Omental fat pad (tissue), 4 donors: Measurements from ENCODE around the gene AGPAT3. TPM values are rescaled to one million over a fixed set of nuclear protein-coding genes. Genes with fewer than 3 reads are reported as not detected.

Experiments
- ATAC-seq: fragments of 150-250 bp; one replicate; pipeline ENCODE4 v1.9.1; 2016; ENCODE audit warnings: mild to moderate bottlenecking, moderate library complexity; ENCODE audit not compliant: low FRiP score
- DNase-seq: peaks from one replicate; pipeline ENCODE4 v3.0.0-alpha.2; 2019; ENCODE audit warnings: low spot score
- total RNA-seq, 4 donors: library from RNA; depleted of rRNA; stranded (reverse); fragments of >200 nt; gene quantifications; one replicate each; pipeline ENCODE4 v1.1.0, GENCODE V29; 2016
- TF ChIP-seq, protein P1 (sequence below), 3 donors: fragments of 450-650 bp; IDR thresholded peaks; one replicate each; pipeline ENCODE4 v1.5.1; 2016 to 2017; ENCODE audit warnings: antibody characterized with exemption in 3 of 3, mild to moderate bottlenecking in 3 of 3, moderate library complexity in 2 of 3

AGPAT3 gene
- total RNA-seq, 4 donors from 2014 or later, result 29.7 to 47.0 (median 43.3) TPM

DNA sequence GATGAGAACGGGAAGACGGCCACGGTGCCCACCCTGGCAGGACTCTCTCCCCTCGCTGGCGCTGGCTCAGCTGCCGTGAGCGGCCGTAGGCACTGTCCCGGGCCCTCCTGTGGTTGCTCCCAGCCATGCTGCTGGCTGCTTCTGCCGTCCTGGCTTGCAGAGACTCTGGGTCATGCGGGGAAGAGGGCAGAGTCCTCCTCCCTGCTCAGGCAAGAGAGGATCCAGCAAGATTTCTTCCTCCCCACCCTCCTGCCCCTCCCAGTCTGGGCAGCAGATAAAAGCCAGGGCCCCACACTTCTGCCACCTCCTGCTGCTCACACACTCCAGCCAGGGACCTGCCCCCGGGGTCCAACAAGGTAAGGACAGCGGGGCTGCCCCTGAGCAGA is 60.1 kb downstream of the AGPAT3 start:
- ATAC-seq, result peak; percentile 19
- no peak for DNase-seq
- TF ChIP-seq, protein P1, sequence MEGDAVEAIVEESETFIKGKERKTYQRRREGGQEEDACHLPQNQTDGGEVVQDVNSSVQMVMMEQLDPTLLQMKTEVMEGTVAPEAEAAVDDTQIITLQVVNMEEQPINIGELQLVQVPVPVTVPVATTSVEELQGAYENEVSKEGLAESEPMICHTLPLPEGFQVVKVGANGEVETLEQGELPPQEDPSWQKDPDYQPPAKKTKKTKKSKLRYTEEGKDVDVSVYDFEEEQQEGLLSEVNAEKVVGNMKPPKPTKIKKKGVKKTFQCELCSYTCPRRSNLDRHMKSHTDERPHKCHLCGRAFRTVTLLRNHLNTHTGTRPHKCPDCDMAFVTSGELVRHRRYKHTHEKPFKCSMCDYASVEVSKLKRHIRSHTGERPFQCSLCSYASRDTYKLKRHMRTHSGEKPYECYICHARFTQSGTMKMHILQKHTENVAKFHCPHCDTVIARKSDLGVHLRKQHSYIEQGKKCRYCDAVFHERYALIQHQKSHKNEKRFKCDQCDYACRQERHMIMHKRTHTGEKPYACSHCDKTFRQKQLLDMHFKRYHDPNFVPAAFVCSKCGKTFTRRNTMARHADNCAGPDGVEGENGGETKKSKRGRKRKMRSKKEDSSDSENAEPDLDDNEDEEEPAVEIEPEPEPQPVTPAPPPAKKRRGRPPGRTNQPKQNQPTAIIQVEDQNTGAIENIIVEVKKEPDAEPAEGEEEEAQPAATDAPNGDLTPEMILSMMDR (IDR thresholded peaks at IDR 0.05), result no peak

DNA sequence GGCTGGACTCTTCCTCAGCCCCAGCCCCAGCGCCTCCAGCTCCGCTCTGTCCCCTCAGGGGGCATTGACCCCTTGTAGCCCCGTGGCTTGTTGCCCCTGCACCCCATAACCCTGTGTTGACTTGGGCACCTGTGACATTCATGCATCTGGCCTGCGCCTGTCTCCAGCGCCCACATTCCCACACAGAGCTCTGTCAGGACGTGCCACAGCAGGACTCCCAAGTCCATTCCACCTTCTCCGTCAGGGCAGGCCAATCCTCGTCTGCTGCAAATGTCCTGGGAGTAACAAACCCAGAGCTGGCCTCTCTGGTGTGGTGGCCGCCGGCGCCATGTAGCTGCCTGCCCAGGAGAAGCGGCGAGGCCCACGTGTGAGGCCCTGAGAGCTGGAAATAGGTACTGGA is 60.6 kb downstream of the AGPAT3 start:
- no peak for DNase-seq
- ATAC-seq, result no peak
- TF ChIP-seq, protein P1 (IDR thresholded peaks at IDR 0.05), result no peak

DNA sequence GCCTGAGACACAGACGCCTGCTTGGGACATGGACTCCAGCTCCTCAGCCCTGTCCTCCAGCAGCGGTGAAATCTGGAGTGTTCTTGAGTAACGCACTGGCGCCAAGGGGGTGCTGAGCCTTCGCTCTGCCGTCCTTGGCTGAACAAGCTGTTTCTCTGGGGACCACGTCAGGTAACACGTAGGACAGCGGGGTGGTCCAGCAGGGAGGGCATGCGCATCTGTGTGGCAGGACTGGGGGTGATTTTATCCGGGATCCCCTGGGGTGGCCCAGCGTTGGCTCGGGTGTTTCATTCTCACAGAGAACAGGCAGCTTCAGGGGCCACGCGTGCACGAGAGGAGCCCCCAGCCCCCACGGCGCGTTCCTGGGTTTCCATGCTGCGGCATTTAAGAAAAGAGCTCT is 61.2 kb downstream of the AGPAT3 start:
- no peak for DNase-seq
- ATAC-seq, result no peak
- TF ChIP-seq, protein P1 (IDR thresholded peaks at IDR 0.05), result no peak

DNA sequence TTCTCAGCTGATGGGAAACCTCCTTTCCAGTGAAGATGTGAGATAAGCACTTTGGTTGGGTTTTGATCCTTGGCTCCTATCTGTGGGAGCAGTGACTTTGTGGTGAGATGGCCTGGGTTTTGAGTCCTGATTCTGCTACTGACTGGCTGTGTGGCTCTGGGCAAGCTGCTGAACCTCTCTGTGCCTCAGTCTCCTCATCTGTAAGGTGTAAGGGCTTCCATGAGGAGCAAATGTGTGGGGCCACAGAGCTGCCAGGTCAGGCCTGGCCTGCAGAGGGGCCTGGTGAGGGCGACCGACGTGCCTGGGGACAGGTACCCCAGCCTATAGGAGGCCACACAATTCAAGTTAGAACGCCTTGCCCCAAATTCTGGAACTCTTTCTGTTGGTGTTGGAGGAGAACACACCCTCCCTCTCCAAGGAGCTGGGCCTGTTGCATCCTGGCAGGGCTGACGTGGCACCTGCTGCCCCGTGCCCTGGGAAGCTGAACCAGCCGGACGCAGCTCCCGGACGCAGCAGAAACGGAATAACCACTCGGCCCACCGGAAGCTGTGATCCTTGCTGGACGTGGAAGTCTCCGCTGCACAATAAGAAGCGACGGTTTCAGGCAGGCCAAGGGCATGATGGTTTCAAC is 62.7 kb downstream of the AGPAT3 start:
- TF ChIP-seq, protein P1 (IDR thresholded peaks at IDR 0.05), result no peak
- DNase-seq (no peak), ATAC-seq (no peak)

DNA sequence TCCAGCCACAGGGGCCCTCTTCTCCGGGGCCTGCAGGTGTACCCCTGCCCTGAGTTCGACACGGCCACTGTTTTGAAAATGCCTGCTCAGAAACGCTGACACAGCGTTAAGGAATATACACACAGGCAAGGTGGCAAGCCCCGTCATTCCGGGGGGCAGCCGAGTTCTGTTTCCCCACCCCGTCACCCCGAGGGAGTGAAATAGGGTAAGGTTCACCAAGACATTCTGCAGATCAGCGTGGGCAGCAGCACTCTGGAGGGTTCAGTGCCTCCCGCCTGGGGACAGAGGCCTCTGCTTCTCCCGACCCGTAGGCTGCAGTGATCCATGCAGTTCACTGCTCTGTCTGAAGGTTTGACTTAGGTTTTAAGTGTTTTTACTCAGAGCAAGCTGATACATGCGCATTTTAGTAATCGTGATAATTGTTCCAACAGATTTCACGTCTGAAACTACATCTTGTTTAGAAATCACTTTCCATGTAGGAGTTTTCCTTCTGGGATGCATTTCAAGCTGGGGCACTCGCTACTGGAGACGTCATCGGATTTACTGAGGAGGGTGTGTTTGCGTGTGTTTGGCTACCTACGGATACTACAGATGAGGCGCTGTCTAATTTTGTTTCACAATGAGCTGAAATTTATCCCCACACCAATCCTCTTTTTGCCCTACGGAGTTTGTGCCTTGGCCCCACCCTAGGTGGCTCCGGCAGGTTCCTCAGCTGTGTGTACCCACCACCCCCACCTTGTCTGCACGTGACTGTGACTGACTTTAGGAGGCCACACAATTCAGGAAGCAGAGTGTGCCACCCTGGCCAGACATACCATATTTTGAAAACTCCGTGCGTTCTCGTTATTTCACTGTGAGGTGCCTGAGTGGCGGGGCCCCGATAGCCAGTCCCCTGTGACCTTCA is 63.5 kb downstream of the AGPAT3 start:
- peak; percentile 40 for ATAC-seq
- TF ChIP-seq, protein P1 (IDR thresholded peaks at IDR 0.05), result no peak
- DNase-seq, result no peak

DNA sequence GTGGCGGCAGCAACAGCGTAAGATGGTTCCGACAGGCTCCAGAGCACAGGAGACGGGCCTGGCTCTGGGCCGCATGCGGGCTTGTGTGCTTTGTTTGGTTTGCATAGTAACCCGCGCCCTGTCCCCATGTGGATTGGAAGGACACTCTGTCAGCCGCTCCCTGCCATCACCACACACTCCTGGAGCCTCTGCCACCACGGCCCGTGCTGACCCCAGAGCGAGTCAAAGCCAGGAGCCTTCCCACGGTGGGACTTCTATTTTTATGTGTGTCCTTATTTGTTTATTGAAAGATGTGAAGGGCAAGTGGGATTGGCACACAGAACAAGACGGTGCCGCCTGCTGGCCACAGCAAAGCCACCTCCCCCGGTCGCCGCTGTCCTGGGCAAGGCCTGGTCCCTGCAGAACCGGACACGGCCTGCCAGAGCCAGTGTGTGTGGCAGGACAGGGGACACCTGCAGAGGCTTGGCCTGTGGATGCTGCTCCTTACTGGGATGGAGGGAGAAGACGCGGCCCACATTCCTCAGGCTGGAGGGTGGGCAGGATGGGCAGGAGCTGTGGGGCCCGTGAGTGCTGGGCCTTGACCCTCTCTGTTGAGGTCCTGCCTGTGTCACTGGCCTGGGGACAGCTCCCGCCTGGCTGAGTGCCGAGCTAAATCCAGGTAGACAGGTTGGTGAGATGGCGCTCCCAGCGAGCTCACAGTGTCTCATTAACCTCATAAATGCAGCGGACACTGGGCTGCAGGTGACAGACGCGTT is 64.4 kb downstream of the AGPAT3 start:
- ATAC-seq (peak; percentile 14), DNase-seq (no peak)
- TF ChIP-seq, protein P1 (IDR thresholded peaks at IDR 0.05), result no peak
